Measurements from ENCODE around the gene SLC39A12. TPM values are rescaled to one million over a fixed set of nuclear protein-coding genes. Genes with fewer than 3 reads are reported as not detected.

Gene SLC39A12
- not detected in 2 replicates for total RNA-seq

DNA sequence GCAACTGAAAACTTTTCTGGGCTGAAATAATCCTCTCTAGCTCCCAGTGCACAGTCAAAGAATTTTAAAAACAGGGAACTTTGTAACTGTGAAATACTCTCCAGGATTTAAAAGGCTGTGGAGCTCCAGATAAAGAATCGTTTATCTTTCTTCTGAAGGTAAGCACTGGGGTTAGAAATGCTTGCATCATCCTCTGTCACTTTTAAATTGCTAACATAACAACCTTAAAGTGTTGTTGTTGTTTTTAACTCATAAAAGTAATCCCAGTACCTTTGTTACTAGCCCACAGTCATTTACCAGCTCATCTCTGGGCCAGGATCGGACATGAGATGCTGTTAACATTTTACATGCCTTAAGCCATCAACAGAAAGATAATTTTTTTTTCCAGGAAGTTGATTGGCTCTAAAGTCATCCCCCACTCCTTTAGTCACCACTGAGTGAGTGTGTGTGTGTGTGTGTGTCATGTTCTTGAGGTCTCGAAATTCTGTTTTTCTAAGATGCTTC, at the start of gene SLC39A12:
SLC39A12 (plus strand) TSS at position 51 of the 504 bp plus-strand sequence. CDS start 1,359 bp downstream, outside the sequence.
- no peaks in the 10 kb centered on the region for H3K36me3 Mint-ChIP-seq (ENCODE audit: low read depth)
- H3K9me3 Mint-ChIP-seq = peaks cover 8% of the 10 kb centered on the region
- intact Hi-C loops (cut with micrococcal nuclease) = no loop called here
- no peak within 1 kb of the TSS for H3K4me3 Mint-ChIP-seq
- no peak for DNase-seq (ENCODE audit: low spot score)
- no peaks in the 10 kb centered on the region for H3K27me3 Mint-ChIP-seq (ENCODE audit: insufficient read depth)
- H3K4me1 Mint-ChIP-seq (ENCODE audit: low read depth) = no peaks in the 10 kb centered on the region
- no peak within 1 kb of the TSS for H3K27ac Mint-ChIP-seq

DNA sequence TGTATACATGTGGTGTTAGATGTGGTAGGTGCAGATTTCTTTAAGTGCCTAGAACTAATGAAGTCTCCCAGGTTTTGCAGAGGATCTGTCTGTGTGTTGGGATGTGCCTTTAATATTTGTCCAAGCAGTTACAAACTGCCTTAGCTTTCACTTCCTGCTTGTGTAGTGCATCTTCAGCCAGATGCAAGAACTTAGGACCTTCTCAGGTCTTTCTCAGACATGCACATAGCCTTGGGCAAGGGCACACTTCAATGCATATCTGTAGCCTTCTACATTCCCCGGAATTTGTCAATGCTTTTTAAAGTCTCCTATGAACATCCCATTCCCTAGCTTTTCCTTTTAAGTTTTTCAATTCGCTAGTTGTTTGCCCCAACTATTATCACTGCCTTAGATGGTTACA, 47.2 kb upstream of the SLC39A12 start:
- H3K4me3 Mint-ChIP-seq = no peak overlapping the region
- no peaks in the 10 kb centered on the region for H3K36me3 Mint-ChIP-seq (ENCODE audit: low read depth)
- intact Hi-C loops (cut with micrococcal nuclease) = loop anchor here (10.0 kb wide), 1 partner anchor 310 kb away; no protein-coding TSS in a partner anchor
- H3K27ac Mint-ChIP-seq = no peak overlapping the region
- H3K9me3 Mint-ChIP-seq = no peaks in the 10 kb centered on the region
- no peak for DNase-seq (ENCODE audit: low spot score)
- H3K4me1 Mint-ChIP-seq (ENCODE audit: low read depth) = no peaks in the 10 kb centered on the region
- no peaks in the 10 kb centered on the region for H3K27me3 Mint-ChIP-seq (ENCODE audit: insufficient read depth)

DNA sequence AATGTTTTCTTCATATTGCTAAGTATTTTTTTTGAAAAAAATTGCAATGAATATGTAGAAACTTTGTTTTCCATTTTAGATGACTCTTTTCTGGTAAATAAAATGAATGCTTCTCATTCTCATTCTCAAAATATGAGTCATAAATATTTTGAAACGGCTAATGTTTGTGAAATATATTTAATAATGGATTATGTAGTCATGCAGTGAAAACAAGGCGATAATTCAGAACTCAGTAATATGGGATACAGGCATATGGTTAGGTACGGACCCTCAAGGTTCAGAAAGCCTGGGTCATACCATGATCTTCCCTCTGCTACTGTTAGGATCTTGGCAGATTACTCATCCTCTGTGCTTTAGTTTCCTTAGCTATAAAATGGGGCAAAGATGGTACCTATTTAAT, 46.2 kb upstream of the SLC39A12 start:
- Mint-ChIP-seq H3K27me3 (ENCODE audit: insufficient read depth) (no peaks in the 10 kb centered on the region), H3K27ac (no peak overlapping the region), H3K36me3 (ENCODE audit: low read depth) (no peaks in the 10 kb centered on the region), H3K9me3 (no peaks in the 10 kb centered on the region), H3K4me1 (ENCODE audit: low read depth) (no peaks in the 10 kb centered on the region), H3K4me3 (no peak overlapping the region)
- intact Hi-C loops (cut with micrococcal nuclease) = loop anchor here (10.0 kb wide), 1 partner anchor 309 kb away; no protein-coding TSS in a partner anchor
- no peak for DNase-seq (ENCODE audit: low spot score)

DNA sequence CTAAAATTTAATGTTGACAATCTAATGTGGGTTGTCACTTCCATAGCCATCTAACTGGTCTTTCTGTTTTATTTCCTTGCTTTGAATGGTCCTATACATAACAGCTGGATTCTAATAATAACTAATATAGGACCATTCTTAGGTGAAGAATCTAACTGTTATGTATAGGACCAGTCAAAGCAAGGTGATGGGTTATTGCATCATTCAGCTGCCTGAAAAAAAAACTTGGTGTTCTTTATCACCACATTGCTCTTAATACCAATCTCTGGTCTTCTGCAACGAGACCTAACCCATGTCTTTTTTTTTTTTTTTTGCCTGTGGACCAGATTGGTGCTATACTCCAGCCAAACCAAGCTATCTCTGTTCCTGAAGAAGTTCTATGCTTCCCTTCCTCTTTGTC, 45.7 kb upstream of the SLC39A12 start:
- H3K9me3 Mint-ChIP-seq = no peaks in the 10 kb centered on the region
- intact Hi-C loops (cut with micrococcal nuclease) = loop anchor here (10.0 kb wide), 1 partner anchor 309 kb away; no protein-coding TSS in a partner anchor

DNA sequence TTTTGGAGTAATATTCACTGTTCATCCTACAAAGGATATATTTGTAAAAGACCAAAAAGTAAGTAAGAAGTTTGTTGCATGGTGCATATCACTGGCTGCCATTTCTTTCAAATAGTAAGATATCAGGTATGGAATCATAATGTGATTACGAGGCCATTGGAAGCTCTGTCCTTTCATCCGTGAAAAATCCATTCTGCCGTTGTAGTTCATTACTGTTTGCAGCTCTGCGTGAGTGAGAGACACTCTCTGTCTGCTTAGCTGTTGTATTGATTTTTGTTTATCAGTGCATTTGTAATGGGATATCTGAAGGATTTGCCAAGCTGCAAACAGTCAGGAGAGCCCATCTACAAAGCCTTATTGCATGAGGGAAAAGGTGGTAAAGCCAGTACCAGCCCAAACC, 44.1 kb upstream of the SLC39A12 start:
- H3K27ac Mint-ChIP-seq = no peak overlapping the region
- H3K9me3 Mint-ChIP-seq = no peaks in the 10 kb centered on the region
- intact Hi-C loops (cut with micrococcal nuclease) = loop anchor here (10.0 kb wide), 1 partner anchor 307 kb away; no protein-coding TSS in a partner anchor
- no peaks in the 10 kb centered on the region for H3K4me1 Mint-ChIP-seq (ENCODE audit: low read depth)
- H3K4me3 Mint-ChIP-seq = no peak overlapping the region
- DNase-seq (ENCODE audit: low spot score) = no peak
- H3K36me3 Mint-ChIP-seq (ENCODE audit: low read depth) = no peaks in the 10 kb centered on the region
- no peaks in the 10 kb centered on the region for H3K27me3 Mint-ChIP-seq (ENCODE audit: insufficient read depth)

More for the DNA sequence above, 45.7 kb upstream of the SLC39A12 start:
- Mint-ChIP-seq H3K4me3 (no peak overlapping the region), H3K27ac (no peak overlapping the region), H3K4me1 (ENCODE audit: low read depth) (no peaks in the 10 kb centered on the region), H3K36me3 (ENCODE audit: low read depth) (no peaks in the 10 kb centered on the region), H3K27me3 (ENCODE audit: insufficient read depth) (no peaks in the 10 kb centered on the region)
- DNase-seq (ENCODE audit: low spot score) = no peak

DNA sequence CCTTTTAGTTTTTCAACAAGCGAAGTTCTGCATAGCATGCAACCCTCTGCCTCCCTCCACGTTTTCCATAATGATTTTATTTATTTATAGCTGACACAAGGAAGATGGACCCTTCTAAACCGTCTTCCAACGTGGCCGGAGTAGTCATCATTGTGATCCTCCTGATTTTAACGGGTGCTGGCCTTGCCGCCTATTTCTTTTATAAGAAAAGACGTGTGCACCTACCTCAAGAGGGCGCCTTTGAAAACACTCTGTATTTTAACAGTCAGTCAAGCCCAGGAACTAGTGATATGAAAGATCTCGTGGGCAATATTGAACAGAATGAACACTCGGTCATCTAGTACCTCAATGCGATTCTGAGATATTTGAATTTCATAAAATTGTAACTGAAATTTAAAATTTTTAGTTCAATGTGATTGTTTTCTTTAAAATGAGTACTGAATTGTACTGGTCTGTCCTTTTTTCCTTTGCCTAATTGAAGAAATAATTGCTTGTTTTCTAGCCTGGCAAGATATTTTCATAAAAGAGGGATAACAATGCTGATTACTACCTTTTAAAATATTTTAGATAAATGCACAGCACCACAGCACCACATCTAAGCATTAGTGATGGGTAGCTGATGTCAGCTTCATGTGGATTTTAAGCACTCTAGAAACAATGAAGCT, 41.5 kb upstream of the SLC39A12 start:
- intact Hi-C loops (cut with micrococcal nuclease) = no loop called here
- Mint-ChIP-seq H3K27ac (no peak overlapping the region), H3K4me1 (ENCODE audit: low read depth) (no peaks in the 10 kb centered on the region), H3K36me3 (ENCODE audit: low read depth) (no peaks in the 10 kb centered on the region), H3K27me3 (ENCODE audit: insufficient read depth) (no peaks in the 10 kb centered on the region), H3K9me3 (no peaks in the 10 kb centered on the region), H3K4me3 (no peak overlapping the region)
- DNase-seq (ENCODE audit: low spot score) = no peak

DNA sequence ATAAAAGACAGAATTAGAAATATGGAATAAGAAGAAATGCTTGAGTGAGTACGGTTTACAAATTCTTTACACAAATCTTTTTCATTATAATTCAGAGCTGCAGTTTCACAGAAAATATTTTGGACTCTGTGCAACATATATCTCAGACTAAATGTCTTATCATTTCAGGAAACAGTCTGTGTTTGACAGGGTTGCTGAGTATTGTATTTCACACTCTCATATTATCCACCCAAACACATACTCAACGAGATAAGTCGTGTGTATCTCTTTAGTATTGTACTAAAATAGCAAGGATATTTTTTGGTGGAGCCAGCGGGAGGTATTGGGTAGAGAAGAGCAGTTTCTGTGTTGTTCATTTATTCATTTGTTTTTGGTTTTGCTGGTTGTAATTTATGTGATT, 39.0 kb upstream of the SLC39A12 start:
- intact Hi-C loops (cut with micrococcal nuclease) = no loop called here
- H3K4me3 Mint-ChIP-seq = no peak overlapping the region
- no peaks in the 10 kb centered on the region for H3K4me1 Mint-ChIP-seq (ENCODE audit: low read depth)
- no peak for DNase-seq (ENCODE audit: low spot score)
- no peaks in the 10 kb centered on the region for H3K27me3 Mint-ChIP-seq (ENCODE audit: insufficient read depth)
- H3K36me3 Mint-ChIP-seq (ENCODE audit: low read depth) = no peaks in the 10 kb centered on the region
- H3K27ac Mint-ChIP-seq = no peak overlapping the region
- no peaks in the 10 kb centered on the region for H3K9me3 Mint-ChIP-seq

DNA sequence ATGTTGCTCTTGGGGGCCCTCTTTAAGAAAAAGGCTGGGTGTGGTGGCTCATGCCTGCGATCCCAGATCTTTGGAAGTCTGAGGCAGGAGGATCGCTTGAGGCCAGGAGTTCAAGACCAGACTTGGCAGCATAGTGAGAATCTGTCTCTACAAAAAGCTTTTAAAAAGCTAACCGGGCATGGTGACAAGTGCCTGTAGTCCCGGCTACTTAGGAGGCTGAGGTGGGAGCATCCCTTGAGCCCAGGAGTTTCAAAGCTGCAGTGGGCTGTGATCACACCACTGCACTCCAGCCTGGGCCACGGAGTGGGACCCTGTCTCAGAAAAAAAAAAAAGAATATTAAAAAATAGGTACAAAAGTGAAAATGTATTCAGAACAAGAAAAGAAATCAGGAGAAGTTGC, 38.1 kb upstream of the SLC39A12 start:
- no peaks in the 10 kb centered on the region for H3K27me3 Mint-ChIP-seq (ENCODE audit: insufficient read depth)
- H3K4me1 Mint-ChIP-seq (ENCODE audit: low read depth) = no peaks in the 10 kb centered on the region
- intact Hi-C loops (cut with micrococcal nuclease) = no loop called here
- no peaks in the 10 kb centered on the region for H3K9me3 Mint-ChIP-seq
- H3K4me3 Mint-ChIP-seq = no peak overlapping the region
- no peaks in the 10 kb centered on the region for H3K36me3 Mint-ChIP-seq (ENCODE audit: low read depth)
- no peak for DNase-seq (ENCODE audit: low spot score)
- no peak overlapping the region for H3K27ac Mint-ChIP-seq

DNA sequence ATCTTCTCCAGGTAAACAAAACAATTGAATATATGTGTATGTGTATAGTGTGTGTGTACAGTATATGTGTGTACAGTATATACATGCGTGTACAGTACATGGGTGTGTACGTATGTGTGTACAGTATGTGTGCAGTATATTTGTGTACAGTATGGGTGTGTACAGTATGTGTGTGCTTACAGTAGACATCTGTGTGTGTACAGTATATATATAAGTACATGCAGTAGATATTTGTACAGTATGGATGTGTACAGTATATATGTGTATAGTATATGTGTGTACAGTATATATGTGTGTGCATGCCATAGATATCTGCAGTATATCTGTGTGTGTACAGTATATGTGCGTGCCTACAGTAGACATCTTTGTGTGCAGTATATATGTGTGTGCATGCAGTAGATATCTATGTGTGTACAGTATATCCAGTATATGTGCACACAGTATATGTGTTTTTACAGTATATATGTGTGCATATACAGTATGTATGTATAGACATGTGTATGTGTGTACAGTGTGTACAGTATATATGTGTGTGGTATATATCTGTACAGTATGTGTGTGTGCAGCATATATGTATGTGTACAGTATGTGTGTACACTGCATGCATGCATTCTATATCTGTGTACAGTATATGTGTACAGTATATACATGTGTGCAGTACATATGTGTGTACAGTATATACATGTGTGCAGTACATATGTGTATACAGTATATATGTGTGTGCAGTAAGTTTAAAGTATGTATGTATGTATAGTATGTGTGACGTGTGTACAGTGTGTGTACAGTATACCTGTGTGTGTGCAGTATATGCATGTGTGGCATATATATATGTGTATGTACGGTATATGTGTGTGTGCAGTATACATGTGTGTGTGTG, 37.3 kb upstream of the SLC39A12 start:
- Mint-ChIP-seq H3K4me1 (ENCODE audit: low read depth) (no peaks in the 10 kb centered on the region), H3K36me3 (ENCODE audit: low read depth) (no peaks in the 10 kb centered on the region), H3K9me3 (no peaks in the 10 kb centered on the region), H3K27me3 (ENCODE audit: insufficient read depth) (no peaks in the 10 kb centered on the region), H3K4me3 (no peak overlapping the region), H3K27ac (no peak overlapping the region)
- intact Hi-C loops (cut with micrococcal nuclease) = no loop called here
- DNase-seq (ENCODE audit: low spot score) = no peak

DNA sequence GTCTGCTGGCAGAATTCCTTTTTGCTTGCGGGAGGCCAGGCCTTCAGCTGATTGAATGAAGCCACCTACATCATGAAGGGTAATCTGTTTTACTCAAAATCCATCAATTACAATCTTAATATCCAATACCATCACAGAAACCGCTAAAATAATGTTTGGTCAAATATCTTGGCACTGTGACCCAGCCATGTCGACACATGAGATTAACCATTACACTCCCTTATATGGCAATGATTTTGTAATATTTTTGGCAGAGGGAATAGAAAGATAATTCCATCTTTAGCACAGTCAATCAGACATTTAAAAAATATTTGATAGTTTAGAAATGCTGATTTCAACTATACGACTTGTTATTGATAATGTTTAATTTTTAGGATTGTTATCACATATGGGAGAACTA, 36.5 kb upstream of the SLC39A12 start:
- no peaks in the 10 kb centered on the region for H3K27me3 Mint-ChIP-seq (ENCODE audit: insufficient read depth)
- DNase-seq (ENCODE audit: low spot score) = no peak
- intact Hi-C loops (cut with micrococcal nuclease) = no loop called here
- H3K9me3 Mint-ChIP-seq = no peaks in the 10 kb centered on the region
- H3K4me3 Mint-ChIP-seq = no peak overlapping the region
- no peak overlapping the region for H3K27ac Mint-ChIP-seq
- no peaks in the 10 kb centered on the region for H3K4me1 Mint-ChIP-seq (ENCODE audit: low read depth)
- H3K36me3 Mint-ChIP-seq (ENCODE audit: low read depth) = no peaks in the 10 kb centered on the region

DNA sequence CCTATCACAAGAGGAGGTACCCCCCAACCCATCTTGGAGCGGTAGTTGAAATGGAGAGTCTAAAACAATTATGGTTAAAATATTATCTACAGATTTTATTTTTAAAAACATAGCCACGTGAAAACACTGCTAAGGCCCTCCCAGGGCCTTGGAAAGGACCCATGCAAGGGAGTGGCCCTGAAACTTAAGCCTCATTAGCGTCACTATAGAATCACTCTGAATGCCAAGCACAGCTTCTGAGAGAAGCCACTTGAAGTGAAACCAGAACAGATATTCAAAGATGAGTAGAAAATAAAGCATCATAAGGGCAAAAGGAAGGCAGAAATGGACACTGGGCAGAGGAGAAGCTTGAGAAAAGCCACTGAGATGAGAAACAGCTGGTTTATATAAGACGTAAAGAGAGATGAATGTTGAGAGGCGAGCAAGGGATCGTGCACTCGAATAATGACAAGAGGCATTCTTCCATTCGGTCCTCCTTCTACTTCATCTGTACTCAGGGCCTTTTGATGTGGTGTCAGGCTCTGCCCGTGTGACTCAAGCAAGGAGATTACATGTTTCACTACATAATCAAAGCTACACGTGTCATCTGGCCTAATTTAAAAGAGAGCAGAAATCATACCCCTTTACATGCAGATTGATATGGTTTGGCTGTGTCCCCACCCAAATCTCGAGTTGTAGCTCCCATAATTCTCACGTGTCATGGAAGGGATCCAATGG, 33.4 kb upstream of the SLC39A12 start:
- Mint-ChIP-seq H3K4me1 (ENCODE audit: low read depth) (no peaks in the 10 kb centered on the region), H3K36me3 (ENCODE audit: low read depth) (no peaks in the 10 kb centered on the region), H3K4me3 (no peak overlapping the region), H3K9me3 (no peaks in the 10 kb centered on the region), H3K27ac (no peak overlapping the region), H3K27me3 (ENCODE audit: insufficient read depth) (no peaks in the 10 kb centered on the region)
- intact Hi-C loops (cut with micrococcal nuclease) = no loop called here
- no peak for DNase-seq (ENCODE audit: low spot score)

DNA sequence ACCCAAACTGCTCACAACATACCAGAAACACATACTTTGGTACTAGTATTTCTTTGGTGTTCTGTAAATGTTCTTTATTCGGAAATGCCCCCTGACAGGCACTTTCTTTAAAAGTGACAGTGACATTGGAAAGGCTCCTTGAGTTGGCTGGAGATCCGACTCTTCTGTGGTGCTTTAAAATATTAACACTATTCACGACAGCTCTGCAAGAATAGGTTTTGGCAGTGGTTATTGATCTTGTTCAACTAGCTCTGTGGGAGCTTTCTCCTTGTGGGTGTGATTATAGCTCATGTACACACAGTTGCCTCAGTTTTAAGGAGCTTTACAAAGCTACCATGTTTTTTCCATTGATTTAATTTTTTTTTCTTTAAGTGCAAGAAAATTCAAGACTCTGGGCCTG, 30.3 kb upstream of the SLC39A12 start:
- H3K4me3 Mint-ChIP-seq = no peak overlapping the region
- DNase-seq (ENCODE audit: low spot score) = no peak
- no peaks in the 10 kb centered on the region for H3K9me3 Mint-ChIP-seq
- intact Hi-C loops (cut with micrococcal nuclease) = no loop called here
- H3K4me1 Mint-ChIP-seq (ENCODE audit: low read depth) = no peaks in the 10 kb centered on the region
- H3K27ac Mint-ChIP-seq = no peak overlapping the region
- H3K27me3 Mint-ChIP-seq (ENCODE audit: insufficient read depth) = no peaks in the 10 kb centered on the region
- H3K36me3 Mint-ChIP-seq (ENCODE audit: low read depth) = no peaks in the 10 kb centered on the region
